ENCODE results near the gene SLC44A3.

SLC44A3 gene

DNA sequence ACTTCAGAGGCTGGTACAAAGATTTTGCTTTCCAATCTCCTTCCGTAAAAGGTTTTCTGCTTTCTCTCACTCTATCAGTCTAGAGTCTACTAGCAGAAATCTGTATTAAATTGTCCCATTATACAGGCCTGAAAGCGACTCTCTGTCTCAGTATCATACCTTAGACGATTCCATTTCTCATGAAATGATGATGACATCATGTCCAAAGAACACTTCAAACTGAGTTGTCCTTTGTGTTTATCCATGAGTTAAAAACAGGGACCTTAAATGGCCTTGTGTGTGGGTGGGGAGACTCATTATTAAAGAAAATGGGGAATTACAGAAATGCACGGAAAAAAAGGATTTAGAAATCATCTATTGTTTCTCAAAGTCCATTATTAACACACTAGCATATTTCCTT is 21.0 kb upstream of the SLC44A3 start:
- DNase-seq (ENCODE audit: low read depth in 1 of 2, low spot score in 1 of 2), result no peak

DNA sequence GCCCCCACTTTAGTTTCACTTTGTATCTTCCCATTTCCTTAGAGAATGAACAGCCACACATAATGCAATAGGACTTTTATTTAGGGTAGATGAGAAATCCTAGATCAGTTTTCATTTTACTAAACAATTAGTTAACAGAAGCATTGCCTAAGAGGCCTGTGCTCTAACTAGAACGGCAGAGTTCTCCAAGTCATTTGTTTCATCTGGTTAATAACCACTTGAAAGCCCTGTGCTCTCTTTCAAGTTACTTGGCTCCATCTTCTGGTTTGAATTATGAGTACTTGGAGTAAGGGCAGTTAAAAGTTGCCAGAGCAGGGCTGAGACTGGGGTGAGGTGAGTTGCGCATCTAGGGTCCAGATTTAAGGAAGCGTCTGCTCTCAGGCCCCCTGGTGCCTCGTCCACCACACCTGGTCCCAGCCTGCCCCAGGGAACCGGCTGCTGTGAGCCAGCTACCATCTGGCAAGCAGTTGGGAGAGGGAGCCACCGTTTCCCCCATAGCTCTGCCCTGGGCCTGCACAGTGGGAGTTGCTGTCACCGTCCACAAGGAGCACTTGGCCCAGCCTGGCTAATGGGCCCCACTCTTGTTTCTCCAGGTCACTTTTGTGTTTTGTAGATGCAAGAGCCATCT is 18.1 kb upstream of the SLC44A3 start:
- no peak for DNase-seq (ENCODE audit: low read depth in 1 of 2, low spot score in 1 of 2)

DNA sequence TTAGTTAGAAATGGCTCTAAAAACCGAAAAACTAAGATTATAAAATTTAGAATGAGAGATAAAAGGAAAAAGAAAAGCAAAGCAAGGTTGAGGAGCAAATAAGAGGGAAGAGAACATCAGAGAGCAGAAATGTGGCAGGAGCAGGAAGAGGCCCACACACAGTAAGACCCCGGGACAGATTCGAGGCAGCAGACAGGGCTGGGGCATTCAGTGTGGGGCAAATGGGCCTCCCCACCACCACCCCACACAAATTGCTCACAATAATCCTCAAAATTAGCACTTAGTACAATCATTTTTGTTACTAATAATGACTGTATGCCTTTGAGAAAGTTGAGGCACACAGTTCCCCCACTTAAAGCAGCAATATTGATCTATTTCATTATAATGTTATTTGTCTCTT is 17.1 kb upstream of the SLC44A3 start:
- no peak for DNase-seq (ENCODE audit: low read depth in 1 of 2, low spot score in 1 of 2)

DNA sequence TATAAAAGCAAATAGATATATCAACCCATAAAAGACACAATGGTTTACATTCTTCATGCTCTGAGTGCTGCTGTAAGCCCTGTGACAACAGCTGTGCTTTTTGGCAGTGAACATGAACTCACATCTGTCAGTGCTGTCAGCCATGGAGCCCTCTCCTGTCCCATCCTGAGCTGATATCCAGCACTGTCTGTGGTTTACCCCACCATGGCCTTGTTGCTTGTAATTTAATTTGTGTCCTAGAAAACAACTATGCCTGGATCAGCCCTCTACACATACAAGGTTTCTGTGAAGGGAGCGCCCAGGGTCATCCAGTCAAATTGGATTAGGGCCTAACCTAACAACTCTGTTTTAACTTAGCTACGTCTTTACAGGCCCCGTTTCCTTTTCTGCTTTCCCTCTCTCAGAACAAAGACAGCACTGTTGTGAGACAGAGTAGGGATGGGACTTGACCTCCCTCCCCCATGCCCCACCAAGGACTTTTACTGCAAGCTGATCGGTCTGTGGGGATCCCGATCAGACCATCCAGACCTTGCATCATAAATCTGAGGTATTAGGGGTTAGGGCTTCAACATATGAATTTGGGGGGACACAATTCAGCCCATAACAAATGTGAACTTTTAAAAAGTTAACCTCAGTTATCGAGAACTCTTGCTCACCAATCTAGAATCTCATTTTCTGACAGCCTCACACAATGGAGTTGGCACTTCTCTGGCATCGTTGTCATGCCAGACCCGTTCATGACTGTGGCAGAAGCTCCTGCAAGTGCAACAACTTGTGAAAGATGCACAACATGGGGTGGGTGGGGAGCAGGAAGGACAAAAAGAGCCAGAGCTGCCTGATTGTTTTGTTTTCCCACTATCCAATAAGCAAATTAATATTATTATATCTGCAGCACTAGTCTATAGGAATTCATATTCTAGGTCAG is 16.4 kb upstream of the SLC44A3 start:
- DNase-seq (ENCODE audit: low read depth in 1 of 2, low spot score in 1 of 2), result no peak

DNA sequence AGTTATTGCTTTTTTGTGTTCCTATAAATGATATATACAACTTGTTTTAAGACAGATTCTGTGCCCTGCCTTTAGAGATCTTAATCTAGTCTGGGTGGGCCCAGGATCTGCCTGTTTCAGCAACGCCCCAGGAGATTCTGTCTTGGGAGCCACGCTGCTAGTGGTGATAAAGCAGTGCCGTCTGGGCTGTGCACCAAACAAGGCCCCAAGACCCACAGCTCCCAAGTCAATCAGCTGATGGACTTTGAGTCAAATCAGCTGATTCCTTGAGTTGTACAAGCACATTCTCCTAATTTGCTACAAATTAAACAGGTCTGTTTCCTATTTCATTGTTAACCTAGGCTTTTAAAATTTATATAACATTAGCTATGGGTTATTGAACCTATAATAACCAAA is 15.7 kb upstream of the SLC44A3 start:
- no peak for DNase-seq (ENCODE audit: low read depth in 1 of 2, low spot score in 1 of 2)

DNA sequence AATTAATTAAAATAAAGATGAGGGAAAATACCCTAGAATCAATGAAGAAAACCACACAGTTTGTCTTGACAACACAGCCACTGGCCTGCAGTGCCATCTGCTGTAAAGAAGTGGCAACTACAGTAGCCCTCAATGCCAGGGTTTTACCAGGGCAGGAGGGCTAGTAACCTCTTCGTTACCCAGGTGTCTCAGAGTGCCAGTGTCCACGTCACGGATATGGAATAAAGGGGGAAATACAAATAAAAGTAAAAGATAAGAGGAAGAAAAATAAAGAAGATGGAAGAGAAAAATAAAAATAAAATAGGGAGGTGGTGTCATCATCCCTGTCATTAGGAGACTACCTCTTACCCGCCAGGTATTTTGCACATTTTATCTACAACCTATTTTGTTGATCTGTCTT is 14.2 kb upstream of the SLC44A3 start:
- DNase-seq (ENCODE audit: low read depth in 1 of 2, low spot score in 1 of 2), result peak in 1 of 2 donors; percentile 16

DNA sequence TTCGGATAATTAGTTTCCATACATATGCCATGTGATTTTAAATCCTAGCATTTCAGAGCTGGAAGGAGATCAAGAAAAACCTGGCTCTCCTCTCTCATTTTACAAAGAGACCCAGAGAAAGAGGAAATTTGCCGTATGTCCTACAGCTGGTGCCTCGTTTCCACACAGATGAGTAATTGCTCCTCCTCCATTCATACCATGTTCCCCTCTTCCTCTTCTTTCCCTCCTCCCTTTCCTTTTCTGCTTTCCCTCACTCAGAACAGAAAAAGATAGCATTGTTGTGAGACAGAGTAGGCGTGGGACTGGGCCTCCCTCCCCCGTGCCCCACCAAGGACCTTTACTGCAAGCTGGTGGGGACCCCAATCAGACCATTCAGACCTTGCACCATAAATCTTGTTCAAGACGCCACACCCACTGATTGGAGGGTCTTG is 13.7 kb upstream of the SLC44A3 start:
- DNase-seq (ENCODE audit: low read depth in 1 of 2, low spot score in 1 of 2), result no peak

DNA sequence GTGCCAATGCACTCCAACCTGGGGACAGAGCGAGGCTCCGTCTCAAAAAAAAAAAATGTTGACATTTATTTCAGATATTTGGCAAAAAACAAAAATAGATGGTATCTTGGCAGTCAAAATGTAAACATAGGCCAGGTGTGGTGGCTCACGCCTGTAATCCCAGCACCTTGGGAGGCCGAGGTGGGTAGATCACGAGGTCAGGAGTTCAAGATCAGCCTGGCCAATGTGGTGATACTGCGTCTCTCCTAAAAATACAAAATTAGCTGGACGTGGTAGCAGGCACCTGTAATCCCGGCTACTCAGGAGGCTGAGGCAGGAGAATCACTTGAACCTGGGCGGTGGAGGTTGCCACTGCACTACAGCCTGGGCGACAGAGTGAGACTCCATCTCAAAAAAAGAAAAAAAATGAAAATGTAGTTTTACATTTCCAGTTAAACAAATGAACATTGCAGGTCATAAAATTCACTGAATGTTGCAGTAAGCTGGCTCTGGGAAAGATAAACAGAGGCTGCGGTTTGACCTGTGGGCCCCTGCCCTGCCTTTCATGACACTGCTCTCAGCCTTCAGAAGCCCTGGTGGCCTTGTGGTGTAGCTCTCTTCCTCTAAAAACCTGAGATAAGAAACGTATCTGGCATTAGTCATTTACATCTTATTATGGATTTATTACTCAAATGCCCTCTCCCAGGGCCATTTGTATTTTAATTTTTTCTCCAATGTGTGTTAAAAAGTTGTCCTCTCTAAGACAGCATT is 12.2 kb upstream of the SLC44A3 start:
- no peak for DNase-seq (ENCODE audit: low read depth in 1 of 2, low spot score in 1 of 2)

DNA sequence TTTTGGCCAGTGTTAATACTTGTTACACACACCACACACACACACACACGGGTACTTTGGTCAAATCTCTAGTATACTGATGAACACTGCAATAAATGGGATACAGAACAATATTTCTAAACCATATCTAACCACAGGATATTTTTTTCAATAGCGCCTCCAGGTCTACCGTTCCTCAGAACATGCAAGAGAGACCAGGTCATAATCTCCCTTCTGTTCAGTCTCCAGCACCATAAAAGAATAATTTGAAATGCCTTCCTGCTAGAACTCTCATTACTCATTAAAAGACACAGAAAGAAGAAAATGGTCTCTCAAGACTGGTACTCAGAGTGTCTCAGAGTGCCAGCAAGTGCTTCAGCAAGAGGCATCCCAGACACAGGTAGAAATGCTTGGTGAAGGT is 11.5 kb upstream of the SLC44A3 start:
- no peak for DNase-seq (ENCODE audit: low read depth in 1 of 2, low spot score in 1 of 2)

DNA sequence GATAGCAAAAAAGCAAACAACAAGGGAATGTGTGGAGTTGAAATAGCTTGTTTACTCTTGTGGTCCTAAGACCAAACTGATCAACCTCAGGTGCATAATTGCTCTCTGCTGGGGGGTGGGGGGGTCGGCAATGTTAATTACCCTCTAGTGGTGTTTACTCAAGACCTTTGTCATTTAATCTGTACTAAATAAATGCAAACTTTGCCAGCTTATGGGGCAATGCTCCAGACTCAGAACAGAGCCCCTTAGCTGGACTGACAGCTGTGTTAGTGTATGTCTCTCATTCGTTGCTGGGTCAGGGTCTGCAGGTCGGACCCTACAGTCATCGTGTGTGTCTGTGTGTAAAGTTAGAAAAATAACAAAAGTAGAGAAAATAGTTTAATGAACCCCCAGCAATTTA is 7.2 kb upstream of the SLC44A3 start:
- DNase-seq (ENCODE audit: low read depth in 1 of 2, low spot score in 1 of 2), result no peak

DNA sequence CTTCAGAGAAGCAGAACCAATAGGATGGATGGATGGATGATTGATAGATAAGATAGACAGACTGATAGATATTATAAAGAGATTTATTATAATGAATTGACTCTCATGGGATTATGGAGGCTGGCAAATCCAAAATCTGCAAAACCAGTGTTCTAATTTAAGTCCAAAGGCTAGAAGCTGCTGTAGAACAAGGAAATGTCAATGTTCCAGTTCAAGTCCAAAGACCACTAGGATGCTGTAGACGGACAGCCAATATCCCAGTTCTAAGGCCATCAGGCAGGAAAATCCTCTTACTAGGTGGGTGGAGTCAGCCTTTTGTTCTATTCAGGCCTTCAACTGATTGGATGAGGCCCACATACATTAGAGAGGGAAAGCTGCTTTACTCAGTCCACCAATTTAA is 4.1 kb upstream of the SLC44A3 start:
- no peak for DNase-seq (ENCODE audit: low read depth in 1 of 2, low spot score in 1 of 2)

DNA sequence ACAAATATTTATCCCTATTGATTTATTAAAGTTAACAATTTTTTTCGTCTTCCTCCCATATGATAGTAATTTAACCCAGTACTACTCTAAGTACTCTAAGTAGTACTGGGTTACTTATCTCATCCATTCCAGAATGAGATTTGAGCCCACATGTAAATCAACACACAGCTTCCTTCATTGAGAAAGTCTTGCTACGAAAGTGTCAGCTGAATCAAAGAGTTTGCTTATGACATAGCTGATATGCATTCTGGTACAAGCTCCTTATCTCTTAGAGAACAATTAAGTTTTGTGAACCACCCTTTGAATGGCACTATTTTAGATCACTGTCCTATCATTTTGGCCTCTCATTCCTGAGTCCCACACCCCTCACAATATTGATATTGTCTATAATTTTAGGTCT is 2.4 kb upstream of the SLC44A3 start:
- DNase-seq (ENCODE audit: low read depth in 1 of 2, low spot score in 1 of 2), result no peak

DNA sequence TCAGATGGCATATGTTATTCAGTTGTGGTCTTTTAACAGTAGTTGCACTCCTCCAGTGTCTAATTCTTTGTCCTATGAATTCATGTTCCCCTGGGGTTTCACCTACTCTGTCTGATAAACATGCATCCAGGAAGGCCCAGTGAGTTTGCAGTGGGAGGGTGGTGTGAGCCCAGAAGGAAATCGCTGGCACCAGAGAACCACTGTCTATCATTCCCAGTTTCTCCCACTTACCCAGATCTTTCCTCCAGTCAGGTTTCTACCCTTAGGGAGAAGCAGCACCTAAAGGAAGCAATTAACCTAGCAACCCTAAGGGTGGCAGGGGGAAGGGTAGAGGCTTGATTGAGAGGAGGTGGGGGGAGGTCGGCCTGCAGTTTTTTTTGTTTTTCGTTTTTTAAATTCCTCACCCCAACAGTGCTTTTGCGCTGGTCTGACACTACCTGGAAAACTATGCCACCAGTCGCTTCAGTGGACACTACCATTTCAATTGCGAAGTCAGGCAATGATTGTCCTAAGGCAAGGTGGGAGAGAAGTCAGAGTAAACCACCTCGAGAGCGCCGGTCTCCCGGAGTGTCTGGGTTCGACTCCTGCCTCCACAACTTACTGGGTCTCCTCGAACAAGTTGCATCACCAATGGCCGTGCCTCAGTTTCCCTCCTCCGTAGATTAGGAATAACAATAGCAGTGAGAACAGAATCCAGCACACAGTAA is 766 bp upstream of the SLC44A3 start:
- DNase-seq (ENCODE audit: low read depth in 1 of 2, low spot score in 1 of 2), result no peak

DNA sequence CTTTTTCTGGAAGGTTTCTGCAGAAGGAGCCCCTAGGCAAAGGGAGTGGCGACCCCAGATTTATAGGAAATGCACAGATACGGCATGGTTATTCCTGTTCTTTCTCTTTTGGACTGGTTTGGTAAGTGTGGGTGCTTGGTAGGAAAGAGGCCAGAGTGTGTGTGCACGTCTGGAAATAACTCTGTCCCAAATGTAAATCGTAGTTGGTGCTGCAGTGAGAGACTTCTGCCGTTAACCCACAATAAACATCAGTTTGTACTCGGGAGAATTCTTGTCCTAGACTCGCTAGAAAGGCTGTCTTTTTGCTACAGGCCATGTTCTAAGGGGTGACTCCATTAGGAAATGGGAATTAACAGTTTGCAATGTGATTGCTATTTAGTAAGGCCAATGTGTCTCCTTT is 779 bp downstream of the SLC44A3 start:
- no peak for DNase-seq (ENCODE audit: low read depth in 1 of 2, low spot score in 1 of 2)

DNA sequence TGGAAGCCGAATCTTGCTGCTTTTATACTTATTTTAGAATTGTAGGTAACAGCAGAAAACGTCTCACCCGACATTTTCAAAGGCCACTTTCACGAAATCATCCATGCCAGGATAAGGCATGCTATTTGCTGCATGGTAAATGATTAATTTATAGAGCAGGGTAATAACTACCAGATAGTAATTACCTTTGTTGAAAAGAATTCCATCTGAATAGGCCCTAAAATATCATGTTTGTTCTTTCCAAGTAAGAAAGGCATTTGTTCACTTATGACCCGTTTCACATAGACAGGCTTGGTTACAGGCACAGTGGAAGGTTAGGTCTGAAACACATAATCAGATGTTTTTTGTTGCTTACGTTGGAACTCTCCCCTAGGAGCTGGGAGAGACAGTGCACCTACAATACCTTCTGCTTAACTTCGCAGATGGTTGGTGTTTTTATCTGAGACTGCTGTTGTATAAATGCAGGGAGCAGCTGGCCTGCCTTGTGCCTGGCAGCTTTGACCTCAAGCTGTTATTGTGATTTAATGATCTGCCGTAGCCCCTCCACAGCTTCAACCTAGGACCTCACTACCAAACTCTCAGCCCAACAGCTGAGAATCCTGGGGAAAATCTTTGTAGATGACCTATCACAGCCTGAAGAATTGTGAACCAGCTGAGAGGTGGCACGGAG is 1.6 kb downstream of the SLC44A3 start:
- no peak for DNase-seq (ENCODE audit: low read depth in 1 of 2, low spot score in 1 of 2)

DNA sequence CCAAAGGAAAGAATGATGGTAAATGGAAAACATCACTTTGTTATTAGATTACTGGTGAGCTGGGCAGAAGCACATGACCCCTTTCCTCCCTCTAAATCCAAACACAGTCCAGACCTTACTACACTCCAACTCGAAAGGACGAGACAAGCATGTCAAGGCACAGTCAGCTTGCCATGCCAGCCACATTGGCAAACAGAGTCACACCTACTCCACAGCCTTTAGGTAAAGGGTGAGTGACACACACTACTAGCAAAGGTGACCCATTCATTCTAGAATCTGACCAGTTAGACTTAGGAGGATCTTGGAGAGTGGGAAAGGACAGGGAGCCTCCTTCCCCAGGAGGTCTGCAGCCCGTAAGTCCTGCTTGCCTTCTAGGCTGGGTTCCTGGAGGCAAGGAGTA is 3.0 kb downstream of the SLC44A3 start:
- no peak for DNase-seq (ENCODE audit: low read depth in 1 of 2, low spot score in 1 of 2)

DNA sequence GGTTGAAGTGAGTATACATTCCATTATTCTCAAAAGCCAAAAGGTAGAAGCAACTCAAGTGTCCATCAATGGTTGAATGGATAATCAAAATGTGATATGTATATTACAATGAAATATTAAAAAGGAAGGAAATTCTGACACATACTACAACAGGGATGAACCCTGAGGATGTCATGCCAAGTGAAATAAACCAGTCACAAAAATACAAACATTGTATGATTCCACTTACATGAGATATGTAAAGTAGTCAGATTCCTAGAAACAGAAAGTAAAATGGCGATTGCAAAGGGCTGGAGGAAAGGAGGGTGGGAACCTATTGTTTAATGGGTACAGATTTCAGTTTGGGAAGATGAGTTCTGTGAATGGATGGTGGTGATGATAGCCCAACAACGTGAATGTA is 5.8 kb downstream of the SLC44A3 start:
- DNase-seq (ENCODE audit: low read depth in 1 of 2, low spot score in 1 of 2), result no peak

DNA sequence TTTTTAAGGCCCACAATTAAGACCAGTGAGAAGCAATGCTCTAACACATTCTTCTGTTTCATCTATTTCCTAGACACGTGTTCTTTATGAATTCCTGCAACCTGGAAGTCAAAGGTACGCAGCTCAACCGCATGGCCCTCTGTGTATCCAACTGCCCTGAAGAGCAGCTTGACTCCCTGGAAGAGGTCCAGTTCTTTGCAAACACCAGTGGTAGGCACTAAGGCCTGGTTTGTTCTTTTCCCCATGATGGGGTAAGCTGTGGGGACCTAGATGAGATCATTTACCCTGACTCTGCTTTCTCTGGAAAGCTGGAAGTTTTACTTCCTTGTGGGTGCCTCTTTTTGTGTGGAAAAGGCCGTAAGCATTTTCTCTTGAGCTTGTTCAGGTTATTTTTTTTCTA is 7.3 kb downstream of the SLC44A3 start:
- DNase-seq (ENCODE audit: low read depth in 1 of 2, low spot score in 1 of 2), result no peak

DNA sequence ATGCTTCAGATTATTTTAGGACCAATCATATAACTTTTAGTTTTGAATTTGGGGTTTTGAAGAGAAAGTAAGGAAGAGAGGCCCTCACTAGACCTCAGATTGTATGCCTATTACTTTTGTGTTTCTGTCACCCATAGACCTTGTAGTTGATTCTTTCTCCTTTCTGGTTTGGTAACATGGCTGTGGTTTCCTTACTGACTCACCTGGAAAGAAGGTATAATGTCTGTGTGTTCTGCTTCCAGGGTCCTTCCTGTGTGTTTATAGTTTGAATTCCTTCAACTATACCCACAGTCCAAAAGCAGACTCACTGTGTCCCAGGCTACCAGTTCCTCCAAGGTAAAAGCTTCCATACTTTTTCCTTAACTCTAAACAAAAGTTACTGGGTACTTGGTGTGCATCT is 8.1 kb downstream of the SLC44A3 start:
- DNase-seq (ENCODE audit: low read depth in 1 of 2, low spot score in 1 of 2), result no peak

DNA sequence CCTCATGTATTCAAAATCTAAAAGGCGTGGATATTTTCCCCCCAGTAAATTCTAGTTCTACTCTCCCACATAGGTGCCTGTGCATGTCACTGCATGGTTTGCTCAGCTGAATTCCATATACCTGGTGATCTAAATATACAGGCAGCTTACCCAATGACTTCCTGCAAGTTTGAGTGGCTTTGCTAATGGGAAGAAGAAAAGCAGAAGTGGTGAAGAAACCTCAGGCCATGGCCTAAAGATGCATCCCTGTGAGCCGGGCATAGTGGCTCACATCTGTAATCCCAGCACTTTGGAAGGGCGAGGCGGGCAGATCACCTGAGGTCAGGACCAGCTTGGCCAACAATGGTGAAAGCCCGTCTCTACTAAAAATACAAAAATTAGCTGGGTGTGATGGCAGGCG is 11.5 kb downstream of the SLC44A3 start:
- no peak for DNase-seq (ENCODE audit: low read depth in 1 of 2, low spot score in 1 of 2)

DNA sequence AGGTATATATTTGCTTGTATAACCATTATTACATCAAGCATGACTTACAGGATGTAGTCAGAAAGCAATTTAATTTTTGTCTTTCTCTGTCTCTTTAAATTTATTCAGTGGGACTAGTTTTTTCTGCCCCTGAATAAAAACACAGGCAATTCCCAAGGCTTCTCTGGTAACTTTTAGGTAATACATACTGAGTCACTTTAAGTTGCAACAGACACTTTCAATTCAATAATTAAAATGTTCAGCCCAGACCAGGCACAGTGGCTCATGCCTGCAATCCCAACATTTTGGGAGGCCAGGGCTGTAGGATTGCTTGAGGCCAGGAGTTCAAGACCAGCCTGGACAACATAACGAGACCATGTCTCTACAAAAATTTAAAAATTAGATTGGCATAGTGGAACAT is 12.3 kb downstream of the SLC44A3 start:
- no peak for DNase-seq (ENCODE audit: low read depth in 1 of 2, low spot score in 1 of 2)

Data from activated T-helper 1 cell treated with anti-CD3 and anti-CD28 coated beads, Interleukin-2, amount 50 U/mL, for 16 hours (primary cell).